Iris pigment epithelial cell (primary cell): ENCODE measurements around the gene TTC21B.
"Not testable (repeated sequence)": the region's sequence is repeated elsewhere in the genome, so short reads cannot be mapped to it uniquely, and the experiment has no call there.

Experiments used
- DNase-seq: peaks from one replicate; pipeline ENCODE4 v3.0.0-alpha.2; 2011; ENCODE audit warnings: low read depth

TTC21B gene

DNA sequence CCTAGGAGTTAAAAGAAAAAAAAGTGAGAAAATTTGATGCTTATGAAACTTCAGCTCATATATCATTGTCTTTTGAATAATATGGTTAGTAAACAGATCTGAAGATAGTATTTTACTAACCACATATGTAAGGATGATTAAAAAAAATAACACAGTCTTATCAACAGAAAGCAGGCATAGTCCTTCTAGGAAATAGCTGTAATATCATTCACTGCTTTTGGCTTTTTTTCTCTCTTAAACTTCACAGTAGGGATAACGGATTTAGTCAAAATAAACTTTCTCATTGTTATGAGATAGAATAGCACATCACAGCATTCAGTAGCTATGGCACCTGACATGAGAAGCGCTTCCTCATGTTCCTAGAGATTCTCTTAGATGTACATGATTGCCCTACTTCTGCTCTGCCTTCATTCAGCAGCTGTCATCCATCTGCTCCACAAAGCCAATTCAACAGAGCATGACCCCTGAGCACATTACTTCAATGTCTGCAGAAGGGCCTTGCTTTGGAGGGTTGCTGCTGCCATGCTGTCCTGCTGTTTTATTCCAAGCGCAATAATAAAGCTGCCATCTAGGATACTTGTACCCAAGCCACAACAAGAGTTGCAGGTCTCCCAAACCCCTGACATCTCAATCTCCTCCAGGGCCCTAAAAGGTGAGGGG lies 67.0 kb downstream of the TTC21B start:
- no peak for DNase-seq

GRCh38 chr2:165877565-165878550 lies 75.7 kb downstream of the TTC21B start:
- peak; percentile 81 for DNase-seq

DNA sequence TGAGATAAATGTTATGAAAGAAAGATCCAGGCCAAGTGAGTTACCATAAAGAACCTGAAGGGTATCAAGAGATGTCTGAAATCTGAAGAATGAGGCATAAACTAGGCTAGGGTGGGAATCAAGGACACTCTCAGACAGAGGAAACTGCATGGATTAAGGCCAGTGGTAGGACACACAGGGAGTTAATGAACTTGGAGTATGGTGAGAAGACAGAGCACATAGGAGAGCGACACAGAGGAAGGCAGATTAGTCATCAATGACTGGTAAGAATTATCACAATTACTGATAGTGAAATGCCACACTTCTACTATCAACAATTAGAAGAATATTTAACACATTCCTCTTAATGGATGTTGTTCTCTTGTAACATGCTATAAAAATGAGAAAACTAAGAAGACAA lies 76.9 kb downstream of the TTC21B start:
- DNase-seq: peak; percentile 49

DNA sequence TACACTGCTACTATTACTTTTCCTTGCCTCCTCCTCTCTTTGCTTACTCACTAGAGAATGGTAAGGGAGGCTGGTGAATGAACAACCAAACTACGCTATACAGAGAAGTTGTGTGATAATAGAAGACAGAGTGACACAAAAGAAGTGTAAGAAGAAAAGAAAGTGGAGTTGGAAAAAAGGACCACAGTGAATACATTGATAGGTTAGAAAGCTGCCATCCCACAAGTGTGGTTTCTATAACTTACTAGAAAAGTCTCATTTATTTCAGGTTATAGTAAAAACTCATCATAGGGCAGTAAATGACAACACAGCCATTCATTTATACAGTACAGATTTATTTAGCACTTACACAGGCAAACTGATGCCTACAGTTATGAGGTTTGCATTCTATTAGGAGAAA lies 77.3 kb downstream of the TTC21B start:
- no peak for DNase-seq

DNA sequence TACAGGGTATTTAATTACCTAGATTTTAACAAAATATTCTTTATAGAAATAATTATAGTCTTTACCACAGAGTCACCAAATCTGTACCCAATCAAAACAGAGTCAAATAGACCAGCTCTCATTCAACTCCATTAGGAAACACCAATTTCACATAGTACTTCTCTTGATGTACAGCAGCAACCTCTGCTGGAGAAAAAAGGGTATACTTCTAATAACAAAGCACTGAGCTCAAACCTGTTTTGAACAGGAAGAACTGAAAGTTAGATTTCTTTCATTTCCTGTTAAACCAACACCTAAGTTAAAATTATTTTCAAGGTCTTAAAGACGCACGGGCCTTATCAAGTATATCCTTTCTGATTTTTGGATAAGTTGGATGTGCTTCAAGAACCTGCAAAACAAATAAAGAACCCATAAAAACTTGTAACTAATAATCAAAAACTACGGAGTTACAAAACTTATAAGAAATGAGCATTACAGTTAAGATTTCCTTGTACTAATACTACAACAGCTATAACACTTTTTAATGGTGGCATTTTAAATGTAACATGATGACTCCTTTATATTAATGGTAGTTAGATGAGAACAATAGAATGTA lies 79.0 kb downstream of the TTC21B start:
- peak; percentile 75 for DNase-seq

DNA sequence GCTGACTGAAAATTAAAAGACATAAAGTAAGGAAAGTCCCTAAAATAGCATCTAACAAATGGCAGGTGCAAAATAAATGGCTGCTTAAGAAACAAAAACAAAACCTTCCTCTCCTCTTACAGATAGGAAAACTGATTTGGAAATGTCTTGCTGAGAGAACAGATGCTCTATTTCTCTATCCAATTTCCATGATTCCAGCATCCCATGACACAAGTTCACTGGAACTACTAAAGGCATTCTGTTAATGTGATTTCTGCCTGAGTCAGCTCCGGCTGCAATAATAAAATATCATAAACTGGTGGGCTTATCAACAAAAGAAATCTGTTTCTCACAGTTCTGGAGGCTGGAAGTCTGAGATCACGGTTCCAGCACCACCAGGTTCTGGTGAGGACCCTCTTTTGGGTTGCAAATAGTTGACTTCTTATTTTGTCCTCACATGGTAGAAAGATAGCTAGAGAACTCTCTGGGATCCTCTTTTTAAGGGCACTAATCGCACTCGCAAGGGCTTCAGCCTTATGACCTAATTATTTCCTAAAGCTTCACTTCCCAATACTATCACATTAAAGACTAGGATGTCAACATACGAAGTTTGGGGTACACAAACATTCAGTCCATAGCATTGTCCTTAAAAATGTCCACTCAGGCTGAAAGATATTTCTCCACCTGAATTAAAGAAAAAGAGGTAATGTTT lies 81.3 kb downstream of the TTC21B start:
- DNase-seq: no peak

- DNase-seq: no peak
Observed at GRCh38 chr2:165871025-165871424, 82.6 kb downstream of the TTC21B start.

- no peak for DNase-seq
Observed at GRCh38 chr2:165870346-165870745, 83.2 kb downstream of the TTC21B start.

- peak; percentile 44 for DNase-seq
Observed at GRCh38 chr2:165868211-165868610, 85.4 kb downstream of the TTC21B start.

DNA sequence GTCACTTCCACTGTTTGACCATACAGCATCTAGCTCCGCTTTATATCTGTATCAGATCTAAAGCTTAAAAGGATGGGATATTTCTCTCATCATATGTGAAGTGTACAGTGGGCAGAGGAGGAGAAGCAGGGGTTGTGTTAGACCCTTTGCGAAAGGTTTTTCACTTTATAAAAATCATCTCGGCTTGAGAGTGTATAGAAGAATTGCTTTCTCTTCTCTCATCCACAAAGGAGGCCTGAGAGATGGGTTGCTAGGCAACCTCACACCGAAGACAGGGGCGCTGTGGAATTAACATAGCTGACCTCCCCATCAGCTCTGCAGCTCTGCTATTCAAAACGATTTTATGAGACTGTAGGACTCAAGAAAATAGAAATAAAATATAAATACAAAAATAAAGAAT lies 89.3 kb downstream of the TTC21B start:
- DNase-seq: no peak

DNA sequence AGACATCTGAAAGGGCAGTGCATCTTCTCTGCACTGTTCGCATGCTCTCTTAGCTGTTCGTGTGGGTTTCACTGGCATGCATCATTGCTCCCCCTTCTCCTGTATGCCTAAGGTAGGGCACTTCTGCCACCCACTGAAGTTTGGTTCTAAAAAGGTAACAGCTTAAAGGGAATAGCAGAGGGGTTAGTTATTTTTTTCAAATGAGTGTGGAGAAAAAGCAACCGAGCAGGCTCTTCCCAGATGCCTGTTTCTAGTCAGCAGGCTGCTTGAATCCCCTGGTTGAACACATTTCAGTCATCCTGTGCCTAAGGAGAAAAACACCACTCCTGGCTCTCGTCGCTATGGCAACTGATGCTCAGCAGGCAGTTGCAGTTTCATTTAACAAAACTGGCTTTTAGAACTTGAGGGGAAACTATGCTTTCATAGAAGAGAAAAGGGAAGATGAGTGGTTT lies 89.7 kb downstream of the TTC21B start:
- no peak for DNase-seq

DNA sequence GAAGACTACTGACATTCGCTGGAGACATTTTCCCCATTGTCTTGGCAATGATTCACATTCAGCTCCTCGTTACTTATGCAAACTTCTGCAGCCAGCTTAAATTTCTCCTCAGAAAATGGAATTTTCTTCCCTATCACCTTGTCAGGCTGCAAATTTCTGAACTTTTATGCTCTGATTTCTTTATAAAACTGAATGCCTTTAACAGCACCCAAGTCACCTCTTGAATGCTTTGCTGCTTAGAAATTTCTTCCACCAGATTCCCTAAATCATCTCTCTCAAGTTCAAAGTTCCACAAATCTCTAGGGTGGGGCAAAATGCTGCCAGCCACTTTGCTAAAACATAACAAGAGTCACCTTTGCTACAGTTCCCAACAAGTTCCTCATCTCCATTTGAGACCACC lies 92.5 kb downstream of the TTC21B start:
- DNase-seq: not testable (repeated sequence)

DNA sequence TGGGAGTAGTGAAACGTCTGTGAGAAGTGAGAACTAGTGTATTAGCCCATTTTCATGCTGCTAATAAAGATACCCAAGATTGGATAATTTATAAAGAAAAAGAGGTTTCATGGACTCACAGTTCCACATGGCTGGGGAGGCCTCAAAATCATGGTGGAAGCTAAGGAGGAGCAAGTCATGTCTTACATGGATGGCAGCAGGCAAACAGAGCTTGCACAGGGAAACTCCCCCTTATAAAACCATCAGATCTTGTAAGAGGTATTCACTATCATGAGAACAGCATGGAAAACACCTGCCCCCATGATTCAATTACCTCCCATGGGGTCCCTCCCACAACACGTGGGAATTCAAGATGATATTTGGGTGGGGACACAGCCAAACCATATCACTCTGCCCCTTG lies 93.9 kb downstream of the TTC21B start:
- DNase-seq: not testable (repeated sequence)

DNA sequence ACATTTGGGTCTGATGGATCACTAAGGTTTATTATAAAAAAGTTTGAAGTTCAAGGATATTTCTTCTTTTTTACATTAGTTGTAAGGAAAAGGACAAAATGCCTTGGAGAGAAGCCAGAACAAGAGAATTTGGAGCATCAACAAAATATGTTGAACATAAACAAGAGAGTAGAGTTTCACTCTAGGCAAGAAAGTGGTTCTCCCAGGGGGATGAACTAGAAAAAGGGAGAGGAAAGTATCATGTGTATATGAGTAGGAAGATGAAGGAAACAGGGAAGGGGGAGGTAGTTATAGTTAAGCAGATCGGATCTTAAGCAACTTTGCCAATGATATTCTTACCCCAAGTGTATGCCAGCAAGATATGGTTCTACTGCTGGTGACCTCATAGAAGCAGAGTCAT lies 95.7 kb downstream of the TTC21B start:
- peak; percentile 65 for DNase-seq

DNA sequence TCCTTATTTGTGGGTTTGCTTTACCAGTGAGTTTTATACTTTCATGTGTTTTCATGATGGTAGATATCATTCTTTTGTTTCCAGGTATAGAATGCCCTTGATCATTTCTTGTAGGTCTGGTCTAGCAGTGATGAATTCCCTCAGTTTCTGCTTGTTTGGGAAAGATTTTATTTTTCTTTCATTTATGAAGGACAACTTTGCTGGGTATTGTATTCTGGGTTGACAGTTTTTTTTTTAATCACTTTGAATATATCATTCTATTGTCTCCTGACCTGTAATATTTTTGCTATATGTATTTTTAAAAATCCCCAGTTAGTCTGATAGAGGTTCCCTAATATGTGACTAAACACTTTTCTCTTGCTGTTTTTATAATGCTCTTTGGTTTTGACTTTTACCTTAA lies 101.2 kb downstream of the TTC21B start:
- no peak for DNase-seq

DNA sequence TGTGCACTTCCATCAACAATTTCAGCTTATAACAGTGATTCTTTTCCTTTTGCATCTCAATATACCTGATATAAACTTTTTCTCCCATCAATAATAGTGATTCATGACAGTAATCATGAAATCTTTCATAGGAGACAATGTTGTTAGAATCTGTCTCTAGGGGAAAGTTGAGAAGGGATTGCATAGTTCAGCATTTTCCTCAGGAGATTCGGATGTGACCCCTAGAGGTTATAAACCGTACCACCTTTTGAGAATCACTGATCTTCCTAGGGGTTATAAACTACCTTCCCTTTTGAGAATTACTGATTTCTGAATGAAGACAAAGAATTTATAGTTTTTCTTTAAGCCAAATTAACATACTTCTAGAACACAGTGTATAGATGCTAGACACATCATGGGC lies 106.6 kb downstream of the TTC21B start:
- no peak for DNase-seq

GRCh38 chr2:165846056-165846455 lies 107.5 kb downstream of the TTC21B start:
- no peak for DNase-seq

DNA sequence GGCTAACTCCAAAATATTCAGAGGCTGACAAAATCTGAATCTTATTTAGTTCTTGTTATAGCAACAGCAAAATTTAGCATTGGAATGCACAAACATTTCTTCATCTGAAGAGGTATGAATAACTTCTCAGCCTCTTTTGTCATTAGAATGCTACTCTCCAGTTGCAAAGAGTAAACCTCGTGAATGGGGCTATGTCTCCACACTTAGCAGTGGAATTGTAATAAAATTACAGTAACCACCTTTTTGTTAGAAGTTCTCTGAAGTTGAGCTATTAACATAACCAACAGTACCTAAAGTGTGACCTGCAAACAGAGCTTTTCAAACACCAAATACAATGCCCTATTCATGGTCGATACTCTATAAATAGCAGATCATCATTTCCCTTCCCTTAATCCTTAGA lies 109.4 kb downstream of the TTC21B start:
- no peak for DNase-seq

DNA sequence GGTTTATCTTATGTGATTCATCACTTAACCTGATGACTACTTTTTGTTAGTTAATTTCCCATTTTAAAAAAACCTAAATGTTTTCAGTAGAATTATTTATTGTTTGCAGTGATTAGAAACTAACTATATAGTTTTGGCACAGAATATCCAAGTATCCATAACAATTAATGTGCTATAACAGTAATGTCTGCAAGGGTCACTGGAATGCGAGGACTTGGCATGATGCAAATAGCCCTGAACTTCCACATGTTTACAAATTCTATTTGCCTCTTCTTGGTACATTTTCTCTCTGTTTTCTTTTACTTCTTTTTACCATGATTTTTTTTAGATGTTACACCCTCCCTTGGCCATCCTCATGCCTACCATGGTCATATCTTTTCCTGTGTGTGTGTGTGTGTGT lies 110.2 kb downstream of the TTC21B start:
- DNase-seq: no peak

- DNase-seq: no peak
Observed at GRCh38 chr2:165840333-165840958, 113.1 kb downstream of the TTC21B start.

- DNase-seq: peak; percentile 55
Observed at GRCh38 chr2:165839610-165840009, 114.0 kb downstream of the TTC21B start.

- peak; percentile 64 for DNase-seq
Observed at GRCh38 chr2:165837122-165837521, 116.5 kb downstream of the TTC21B start.
